Naive thymus-derived CD4-positive, alpha-beta T cell (primary cell): ENCODE results near the gene MSL2. TPM values are rescaled to one million over a fixed set of nuclear protein-coding genes. Genes with fewer than 3 reads are reported as not detected.
A peak's percentile ranks its signal among the peaks of the same experiment; 100 is the strongest.
"Not testable (repeated sequence)": the region's sequence is repeated elsewhere in the genome, so short reads cannot be mapped to it uniquely, and the experiment has no call there.

Source experiments
- ATAC-seq: fragments of 150-1000 bp; cut with Tn5 transposase; 2 replicates; pipeline ENCODE4 v1.10.0; 2021; ENCODE audit warnings: mild to moderate bottlenecking, moderate library complexity
- CTCF ChIA-PET: fragments of 350-600 bp; sonication (Branson Sonifier 250); formaldehyde crosslinking; loops from one replicate; lab custom pipeline; 2021; ENCODE audit warnings: antibody characterized with exemption; lab: Charles Lee
- POLR2A ChIA-PET: fragments of 350-600 bp; sonication (Branson Sonifier 250); formaldehyde crosslinking; loops from one replicate; lab custom pipeline; 2021; ENCODE audit warnings: antibody characterized with exemption, inconsistent platforms; lab: Charles Lee
- DNase-seq, 9 donors: peaks; one replicate each; pipeline versions ENCODE4 v3.0.0 to v3.0.0-alpha.2; 2020 to 2022; ENCODE audit warnings: mixed read lengths in 1 of 9
- H3K27ac ChIP-seq: one replicate; pipeline ENCODE4 v1.7.0; 2013; ENCODE audit warnings: mild to moderate bottlenecking, low read depth, low read length, moderate library complexity
- H3K27me3 ChIP-seq, 2 donors: one replicate each; pipeline ENCODE4 v1.7.0; 2013; ENCODE audit warnings: low read length in 2 of 2, mild to moderate bottlenecking in 2 of 2, moderate library complexity in 2 of 2; ENCODE audit not compliant: control insufficient read depth in 2 of 2, insufficient read depth in 2 of 2
- H3K36me3 ChIP-seq, 3 experiments: 1 replicate in 2 of 3; 2 replicates in 1 of 3; pipeline ENCODE4 v1.7.0; 2013; ENCODE audit warnings: low read length in 3 of 3, mild to moderate bottlenecking in 3 of 3, moderate library complexity in 1 of 3; ENCODE audit not compliant: insufficient read depth in 3 of 3, control insufficient read depth in 2 of 3
- H3K4me1 ChIP-seq, 2 donors: one replicate each; pipeline ENCODE4 v1.7.0; 2013; ENCODE audit warnings: low read length in 2 of 2, mild to moderate bottlenecking in 2 of 2, moderate library complexity in 1 of 2; ENCODE audit not compliant: control insufficient read depth in 2 of 2, insufficient read depth in 2 of 2
- H3K4me3 ChIP-seq: 2 replicates; pipeline ENCODE4 v1.7.0; 2013; ENCODE audit warnings: mild to moderate bottlenecking, low read length
- H3K9me3 ChIP-seq, 3 experiments: 1 replicate in 2 of 3; 2 replicates in 1 of 3; pipeline ENCODE4 v1.7.0; 2013; ENCODE audit warnings: low read length in 3 of 3; ENCODE audit not compliant: control insufficient read depth in 2 of 3
- H3K27ac Mint-ChIP-seq, 9 donors: one replicate each; pipeline ENCODE4 v1.8.0; 2020 to 2022; ENCODE audit warnings: mixed read lengths in 9 of 9, mild to moderate bottlenecking in 8 of 9, moderate library complexity in 5 of 9, inconsistent platforms in 2 of 9
- H3K27me3 Mint-ChIP-seq, 5 donors: one replicate each; pipeline ENCODE4 v1.8.0; 2021 to 2022; ENCODE audit warnings: mixed read lengths in 5 of 5, mild to moderate bottlenecking in 1 of 5
- H3K36me3 Mint-ChIP-seq, 5 donors: one replicate each; pipeline ENCODE4 v1.8.0; 2020 to 2022; ENCODE audit warnings: mixed read lengths in 5 of 5, mild to moderate bottlenecking in 3 of 5, inconsistent platforms in 1 of 5
- H3K4me1 Mint-ChIP-seq, 7 donors: one replicate each; pipeline ENCODE4 v1.8.0; 2020 to 2022; ENCODE audit warnings: mixed read lengths in 7 of 7, mild to moderate bottlenecking in 3 of 7, inconsistent platforms in 1 of 7
- H3K4me3 Mint-ChIP-seq, 10 donors: one replicate each; pipeline ENCODE4 v1.8.0; 2020 to 2022; ENCODE audit warnings: mild to moderate bottlenecking in 10 of 10, mixed read lengths in 10 of 10, moderate library complexity in 6 of 10, inconsistent platforms in 2 of 10
- H3K9me3 Mint-ChIP-seq, 11 donors: one replicate each; pipeline ENCODE4 v1.8.0; 2020 to 2022; ENCODE audit warnings: mixed read lengths in 11 of 11, mild to moderate bottlenecking in 4 of 11, inconsistent platforms in 1 of 11, moderate library complexity in 1 of 11
- intact Hi-C, 2 donors: fragments of 100-400 bp; cut with micrococcal nuclease; formaldehyde crosslinking; loops; one replicate each; pipeline ENCODE4 v1.15.1; 2023
- polyA plus RNA-seq, 2 donors: library from polyadenylated mRNA; unstranded; fragments of 300-500 nt; fragmentation: Illumina TruSeq; gene quantifications; one replicate each; pipeline ENCODE4 v1.2.3, GENCODE V29; 2021
- total RNA-seq, 6 experiments: library from RNA in 5 of 6; stranded (reverse) in 5 of 6; gene quantifications; 1 replicate in 5 of 6; 2 replicates in 1 of 6; pipeline ENCODE4 v1.2.3 and lab custom pipeline; 2021 to 2026

Gene MSL2
- total and polyA plus RNA-seq, 7 experiments from 2014 or later: 40.9 to 110 (median 69.0) TPM

GRCh38 chr3:136135039-136135802, 60.9 kb downstream of the MSL2 start:
- ATAC-seq: no peak
- no peak for DNase-seq
- Histone ChIP-seq H3K4me3 (no peak overlapping the region), H3K36me3 (no peaks in the 10 kb centered on the region), H3K9me3 (no peaks in the 10 kb centered on the region), H3K27me3 (no peaks in the 10 kb centered on the region), H3K27ac (no peak overlapping the region), H3K4me1 (no peaks in the 10 kb centered on the region)
- POLR2A ChIA-PET: interaction anchor here (1.5 kb wide), 1 partner anchor 59 kb away, joined by 4 read pairs; no protein-coding TSS in a partner anchor
- CTCF ChIA-PET: no interaction called here
- Mint-ChIP-seq H3K9me3 (peaks cover 0 to 2% (median 0%) of the 10 kb centered on the region in 11 donors), H3K4me3 (no peak overlapping the region), H3K27ac (peak overlapping the region in 4 of 9 donors; percentile 1 to 51 (median 22)), H3K4me1 (peaks cover 0 to 18% (median 8%) of the 10 kb centered on the region in 7 donors), H3K27me3 (peaks cover 0 to 2% (median 0%) of the 10 kb centered on the region in 5 donors), H3K36me3 (no peaks in the 10 kb centered on the region)
- intact Hi-C loops: no loop called here

- POLR2A ChIA-PET: interaction anchor here (0.6 kb wide), 1 partner anchor 343 kb away, joined by 3 read pairs; no protein-coding TSS in a partner anchor
- H3K27me3 ChIP-seq: no peaks in the 10 kb centered on the region
Observed at GRCh38 chr3:136134091-136134490, 62.0 kb downstream of the MSL2 start.

GRCh38 chr3:136131647-136132046, 64.5 kb downstream of the MSL2 start:
- Mint-ChIP-seq H3K36me3 (peaks cover 8 to 17% (median 12%) of the 10 kb centered on the region in 5 donors), H3K4me1 (peaks cover 0 to 11% (median 5%) of the 10 kb centered on the region in 7 donors), H3K9me3 (peaks cover 0 to 15% (median 9%) of the 10 kb centered on the region in 11 donors), H3K27me3 (peaks cover 0 to 21% (median 0%) of the 10 kb centered on the region in 5 donors)
- H3K36me3 ChIP-seq, H3K27ac Mint-ChIP-seq, H3K4me3 Mint-ChIP-seq, H3K27me3 ChIP-seq, H3K27ac ChIP-seq, POLR2A ChIA-PET, H3K4me3 ChIP-seq, CTCF ChIA-PET, DNase-seq, ATAC-seq, H3K9me3 ChIP-seq, H3K4me1 ChIP-seq, intact Hi-C loops: not testable (repeated sequence)

More at GRCh38 chr3:136134091-136134490, 62.0 kb downstream of the MSL2 start:
- intact Hi-C loops: no loop called here
- H3K9me3 ChIP-seq: no peaks in the 10 kb centered on the region
- no peak for ATAC-seq
- H3K4me1 Mint-ChIP-seq: peaks cover 0 to 17% (median 8%) of the 10 kb centered on the region in 7 donors
- no peaks in the 10 kb centered on the region for H3K36me3 ChIP-seq
- H3K4me3 Mint-ChIP-seq: no peak overlapping the region
- peaks cover 0 to 5% (median under 1%) of the 10 kb centered on the region in 5 donors for H3K36me3 Mint-ChIP-seq
- no peak overlapping the region for H3K27ac ChIP-seq
- peaks cover 0 to 2% (median 0%) of the 10 kb centered on the region in 11 donors for H3K9me3 Mint-ChIP-seq
- H3K27ac Mint-ChIP-seq: no peak overlapping the region
- H3K4me3 ChIP-seq: no peak overlapping the region
- peaks cover 0 to 11% (median 0%) of the 10 kb centered on the region in 5 donors for H3K27me3 Mint-ChIP-seq
- no peak for DNase-seq
- no peaks in the 10 kb centered on the region for H3K4me1 ChIP-seq
- CTCF ChIA-PET: no interaction called here

GRCh38 chr3:136122006-136122405, 74.1 kb downstream of the MSL2 start:
- ATAC-seq (no peak), DNase-seq (no peak)
- Histone ChIP-seq H3K27me3 (no peaks in the 10 kb centered on the region), H3K9me3 (no peaks in the 10 kb centered on the region), H3K27ac (no peak overlapping the region), H3K4me1 (no peaks in the 10 kb centered on the region), H3K36me3 (no peaks in the 10 kb centered on the region), H3K4me3 (no peak overlapping the region)
- ChIA-PET CTCF (interaction anchor here (0.7 to 0.8 kb wide), 2 partner anchors 32 to 129 kb away, joined by 3 read pairs; no protein-coding TSS in a partner anchor), POLR2A (no interaction called here)
- Mint-ChIP-seq H3K36me3 (peaks cover under 1 to 13% (median 11%) of the 10 kb centered on the region in 5 donors), H3K4me3 (no peak overlapping the region), H3K27me3 (peaks cover 0 to 15% (median 3%) of the 10 kb centered on the region in 5 donors), H3K4me1 (peaks cover 0 to 10% (median 0%) of the 10 kb centered on the region in 7 donors), H3K9me3 (peaks cover 0 to 9% (median 3%) of the 10 kb centered on the region in 11 donors), H3K27ac (no peak overlapping the region)
- intact Hi-C loops: no loop called here

GRCh38 chr3:136120373-136121348, 75.5 kb downstream of the MSL2 start:
- H3K4me1 Mint-ChIP-seq: peaks cover 0 to 14% (median 0%) of the 10 kb centered on the region in 7 donors
- peaks cover 0 to 25% (median 5%) of the 10 kb centered on the region in 5 donors for H3K27me3 Mint-ChIP-seq
- intact Hi-C loops: no loop called here
- CTCF ChIA-PET: no interaction called here
- DNase-seq (no peak), ATAC-seq (no peak)
- Histone ChIP-seq H3K4me3 (no peak overlapping the region), H3K4me1 (no peaks in the 10 kb centered on the region), H3K27me3 (no peaks in the 10 kb centered on the region), H3K36me3 (no peaks in the 10 kb centered on the region), H3K9me3 (no peaks in the 10 kb centered on the region), H3K27ac (no peak overlapping the region)
- POLR2A ChIA-PET: interaction anchor here (0.6 kb wide), 1 partner anchor 38 kb away, joined by 3 read pairs; no protein-coding TSS in a partner anchor
- H3K36me3 Mint-ChIP-seq: peaks cover 0 to 23% (median 19%) of the 10 kb centered on the region in 5 donors
- peak overlapping the region in 1 of 9 donors; percentile 62 for H3K27ac Mint-ChIP-seq
- no peak overlapping the region for H3K4me3 Mint-ChIP-seq
- peaks cover 0 to 17% (median 4%) of the 10 kb centered on the region in 11 donors for H3K9me3 Mint-ChIP-seq

GRCh38 chr3:136119783-136120182, 76.4 kb downstream of the MSL2 start:
- H3K27ac Mint-ChIP-seq, H3K27ac ChIP-seq, H3K9me3 ChIP-seq, DNase-seq, H3K36me3 ChIP-seq, H3K27me3 ChIP-seq, intact Hi-C loops, H3K4me1 ChIP-seq, ATAC-seq, CTCF ChIA-PET, H3K4me3 Mint-ChIP-seq, H3K4me3 ChIP-seq: not testable (repeated sequence)
- POLR2A ChIA-PET: interaction anchor here (0.6 kb wide), 1 partner anchor 39 kb away, joined by 3 read pairs; no protein-coding TSS in a partner anchor
- peaks cover 0 to 22% (median 5%) of the 10 kb centered on the region in 5 donors for H3K27me3 Mint-ChIP-seq
- peaks cover 0 to 27% (median 22%) of the 10 kb centered on the region in 5 donors for H3K36me3 Mint-ChIP-seq
- peaks cover 0 to 15% (median 5%) of the 10 kb centered on the region in 11 donors for H3K9me3 Mint-ChIP-seq
- peaks cover 0 to 19% (median 0%) of the 10 kb centered on the region in 7 donors for H3K4me1 Mint-ChIP-seq
